Neutrophil (primary cell): ENCODE measurements around the gene GLB1L.
"Not testable (repeated sequence)": the region's sequence is repeated elsewhere in the genome, so short reads cannot be mapped to it uniquely, and the experiment has no call there.

Experiments
- H3K27ac ChIP-seq: fragments of 200-600 bp; sonication (generic); 2 replicates; pipeline ENCODE4 v1.5.1; 2016; ENCODE audit warnings: mild to moderate bottlenecking, moderate library complexity
- H3K27me3 ChIP-seq: fragments of 200-600 bp; sonication (generic); 2 replicates; pipeline ENCODE4 v1.6.0; 2016; ENCODE audit warnings: mild to moderate bottlenecking
- H3K36me3 ChIP-seq: fragments of 200-600 bp; sonication (generic); 2 replicates; pipeline ENCODE4 v1.5.1; 2017
- H3K4me1 ChIP-seq, 2 experiments: fragments of 200-600 bp in 1 of 2; sonication (generic) in 1 of 2; 1 replicate in 1 of 2; 2 replicates in 1 of 2; pipeline versions ENCODE4 v1.5.1 to v1.6.1; 2013 to 2016; ENCODE audit warnings: low read depth in 1 of 2, low read length in 1 of 2, mild to moderate bottlenecking in 1 of 2, moderate library complexity in 1 of 2; ENCODE audit not compliant: control insufficient read depth in 1 of 2, insufficient read depth in 1 of 2
- H3K4me3 ChIP-seq, 2 experiments: fragments of 200-600 bp in 1 of 2; sonication (generic) in 1 of 2; 1 replicate in 1 of 2; 2 replicates in 1 of 2; pipeline ENCODE4 v1.5.1; 2013 to 2016; ENCODE audit warnings: low read depth in 1 of 2, low read length in 1 of 2, mild to moderate bottlenecking in 1 of 2, moderate library complexity in 1 of 2
- H3K9me3 ChIP-seq: fragments of 200-600 bp; sonication (generic); 2 replicates; pipeline ENCODE4 v1.5.1; 2016
- TF ChIP-seq, protein P1 (sequence below): fragments of 200-600 bp; sonication (generic); IDR thresholded peaks from 2 replicates; pipeline ENCODE4 v1.5.1; 2016; ENCODE audit warnings: antibody characterized with exemption

GLB1L gene

GRCh38 chr2:219291394-219291793, 46.1 kb upstream of the GLB1L start:
- TF ChIP-seq, protein P1, sequence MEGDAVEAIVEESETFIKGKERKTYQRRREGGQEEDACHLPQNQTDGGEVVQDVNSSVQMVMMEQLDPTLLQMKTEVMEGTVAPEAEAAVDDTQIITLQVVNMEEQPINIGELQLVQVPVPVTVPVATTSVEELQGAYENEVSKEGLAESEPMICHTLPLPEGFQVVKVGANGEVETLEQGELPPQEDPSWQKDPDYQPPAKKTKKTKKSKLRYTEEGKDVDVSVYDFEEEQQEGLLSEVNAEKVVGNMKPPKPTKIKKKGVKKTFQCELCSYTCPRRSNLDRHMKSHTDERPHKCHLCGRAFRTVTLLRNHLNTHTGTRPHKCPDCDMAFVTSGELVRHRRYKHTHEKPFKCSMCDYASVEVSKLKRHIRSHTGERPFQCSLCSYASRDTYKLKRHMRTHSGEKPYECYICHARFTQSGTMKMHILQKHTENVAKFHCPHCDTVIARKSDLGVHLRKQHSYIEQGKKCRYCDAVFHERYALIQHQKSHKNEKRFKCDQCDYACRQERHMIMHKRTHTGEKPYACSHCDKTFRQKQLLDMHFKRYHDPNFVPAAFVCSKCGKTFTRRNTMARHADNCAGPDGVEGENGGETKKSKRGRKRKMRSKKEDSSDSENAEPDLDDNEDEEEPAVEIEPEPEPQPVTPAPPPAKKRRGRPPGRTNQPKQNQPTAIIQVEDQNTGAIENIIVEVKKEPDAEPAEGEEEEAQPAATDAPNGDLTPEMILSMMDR: no peak
- Histone ChIP-seq H3K9me3 (no peaks in the 10 kb centered on the region), H3K27me3 (peaks cover 65% of the 10 kb centered on the region), H3K27ac (no peak overlapping the region), H3K4me1 (peaks cover 11% of the 10 kb centered on the region in 2 experiments), H3K36me3 (peaks cover 6% of the 10 kb centered on the region), H3K4me3 (no peak overlapping the region)

DNA sequence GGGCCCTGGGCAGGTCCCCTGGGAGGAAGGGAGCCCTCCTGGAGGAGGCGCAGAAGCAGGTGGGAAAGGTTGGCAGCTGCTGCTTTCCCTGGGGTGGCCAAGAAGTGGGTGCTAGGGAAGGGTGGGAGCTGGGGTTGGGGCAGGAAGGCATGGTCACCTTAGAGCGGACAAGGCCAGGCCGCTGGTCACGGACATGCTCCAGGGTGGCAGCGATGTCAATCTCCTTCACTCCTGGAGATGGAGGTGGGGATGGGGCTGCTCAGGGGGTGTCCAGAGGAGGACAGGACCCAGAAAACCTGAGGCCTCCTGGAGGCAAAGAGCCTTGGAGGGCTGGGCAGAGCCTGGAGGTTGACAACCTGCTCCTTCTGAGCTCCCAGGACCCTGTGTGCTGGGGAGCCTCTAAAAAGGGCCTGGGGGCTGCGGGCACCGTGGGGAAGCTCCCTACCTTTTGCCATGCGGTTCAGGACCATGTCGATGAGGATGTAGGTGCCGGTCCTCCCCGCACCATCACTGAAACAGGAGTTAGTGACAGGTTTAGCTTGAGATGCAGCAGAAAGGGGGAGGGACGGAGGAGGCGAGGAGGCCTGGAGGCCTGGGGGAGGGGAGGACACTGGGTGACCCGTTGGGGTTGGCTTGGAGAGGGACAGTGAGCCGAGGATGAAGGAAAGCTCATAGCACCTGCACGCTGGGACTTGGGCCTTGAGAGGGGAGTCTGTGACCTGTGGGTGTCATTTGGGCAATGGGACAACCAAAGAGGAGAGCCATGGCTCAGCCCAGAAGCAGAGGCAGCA, 45.3 kb upstream of the GLB1L start:
- Histone ChIP-seq H3K9me3 (no peaks in the 10 kb centered on the region), H3K4me3 (no peak overlapping the region), H3K36me3 (peaks cover 14% of the 10 kb centered on the region), H3K27ac (no peak overlapping the region), H3K27me3 (peaks cover 57% of the 10 kb centered on the region), H3K4me1 (peaks cover 11% of the 10 kb centered on the region in 2 experiments)
- TF ChIP-seq, protein P1: no peak

- TF ChIP-seq, protein P1: no peak
- peaks cover 49% of the 10 kb centered on the region for H3K27me3 ChIP-seq
- no peak overlapping the region for H3K27ac ChIP-seq
- peaks cover 6 to 7% of the 10 kb centered on the region in 2 experiments for H3K4me1 ChIP-seq
- no peaks in the 10 kb centered on the region for H3K9me3 ChIP-seq
- H3K36me3 ChIP-seq: peaks cover 22% of the 10 kb centered on the region
- no peak overlapping the region for H3K4me3 ChIP-seq
Measured at GRCh38 chr2:219289537-219290361, 44.5 kb upstream of the GLB1L start.

DNA sequence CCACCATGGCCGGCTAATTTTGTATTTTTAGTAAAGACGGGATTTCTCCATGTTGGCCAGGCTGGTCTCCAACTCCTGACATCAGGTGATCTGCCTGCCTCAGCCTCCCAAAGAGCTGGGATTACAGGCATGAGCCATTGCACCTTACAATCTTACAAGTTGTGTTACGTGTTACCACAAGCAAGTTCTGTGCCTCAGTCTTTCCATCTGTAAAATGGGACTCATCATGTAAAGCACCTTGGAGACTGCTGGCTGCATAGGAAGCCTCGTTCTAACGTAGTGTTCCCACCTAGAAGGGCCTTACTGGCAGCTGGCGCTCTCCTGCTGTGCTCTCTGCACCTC, 43.9 kb upstream of the GLB1L start:
- H3K4me3 ChIP-seq: no peak overlapping the region
- H3K27ac ChIP-seq: no peak overlapping the region
- peaks cover 44% of the 10 kb centered on the region for H3K27me3 ChIP-seq
- TF ChIP-seq, protein P1: no peak
- H3K4me1 ChIP-seq: peaks cover 0 to 3% of the 10 kb centered on the region in 2 experiments
- no peaks in the 10 kb centered on the region for H3K9me3 ChIP-seq
- peaks cover 28% of the 10 kb centered on the region for H3K36me3 ChIP-seq

DNA sequence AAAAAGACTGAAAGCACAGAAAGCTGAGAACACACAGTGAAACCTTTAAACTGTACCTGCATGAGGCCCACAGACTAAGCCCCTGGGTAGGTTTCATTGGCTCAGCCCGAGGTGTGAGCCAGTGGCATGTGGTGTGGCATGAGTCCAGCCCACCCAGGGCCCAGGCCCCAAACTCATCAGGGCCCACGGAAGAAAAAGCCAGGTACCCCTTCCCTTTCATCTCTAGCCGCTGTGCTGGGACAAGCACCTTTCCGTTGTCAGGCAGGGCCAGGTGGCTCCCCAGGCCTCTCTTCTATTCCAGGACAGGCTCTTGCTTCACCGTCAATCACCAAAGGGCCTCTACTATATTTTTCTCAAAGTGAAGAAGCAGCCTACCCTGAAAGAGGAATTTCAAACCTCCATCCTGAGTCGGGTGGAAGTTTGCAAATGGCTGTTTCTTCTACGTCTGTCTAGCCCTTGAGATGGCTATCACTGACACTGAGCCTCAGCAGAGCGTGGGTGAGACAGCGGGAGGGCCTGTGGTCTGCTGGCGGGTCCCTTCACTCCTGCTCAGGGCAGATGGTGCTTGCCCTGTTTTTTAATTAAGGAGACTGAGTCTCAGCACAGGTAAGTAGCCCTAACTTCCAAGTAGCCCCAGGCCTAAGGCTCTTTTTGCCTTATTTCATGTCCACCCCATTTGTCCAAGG, 42.5 kb upstream of the GLB1L start:
- Histone ChIP-seq H3K9me3 (no peaks in the 10 kb centered on the region), H3K4me3 (no peak overlapping the region), H3K36me3 (peaks cover 43% of the 10 kb centered on the region), H3K4me1 (no peaks in the 10 kb centered on the region), H3K27me3 (peaks cover 30% of the 10 kb centered on the region), H3K27ac (no peak overlapping the region)
- TF ChIP-seq, protein P1: no peak

GRCh38 chr2:219287116-219287440, 41.8 kb upstream of the GLB1L start:
- H3K4me1 ChIP-seq, H3K9me3 ChIP-seq, H3K4me3 ChIP-seq, H3K27ac ChIP-seq: not testable (repeated sequence)
- H3K27me3 ChIP-seq: peaks cover 23% of the 10 kb centered on the region
- H3K36me3 ChIP-seq: peaks cover 49% of the 10 kb centered on the region
